ENCODE data around the gene SCGB3A2.

SCGB3A2 gene

GRCh38 chr5:147842869-147843268 lies 35.6 kb upstream of the SCGB3A2 start:
- no peak overlapping the region for H3K4me3 ChIP-seq (ENCODE audit: control insufficient read depth, low read depth, low read length)
- DNase-seq (ENCODE audit: low read depth) = no peak
- no peak for TF ChIP-seq CTCF (conservative IDR thresholded peaks at IDR 0.05; ENCODE audit: control insufficient read depth, insufficient read depth, low read depth, low read length)

DNA sequence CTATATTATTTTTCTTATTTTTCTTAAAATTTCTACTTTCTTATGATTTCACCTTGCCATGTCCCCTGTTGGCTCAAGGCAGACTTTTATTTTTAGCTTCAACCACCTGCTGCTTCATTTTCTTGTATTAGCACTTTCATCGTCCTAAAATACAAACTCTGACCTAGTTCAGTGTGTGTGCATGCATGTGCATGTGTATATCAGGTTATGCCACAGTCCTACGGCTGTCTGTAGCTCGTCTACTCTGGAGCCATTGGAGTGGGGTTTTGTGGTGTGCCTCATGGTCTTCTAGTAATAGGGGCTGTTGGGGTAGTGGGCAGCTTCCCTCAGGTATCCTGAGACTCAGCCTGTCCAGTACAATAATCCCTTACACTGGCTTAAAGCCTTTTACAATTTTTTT lies 33.7 kb upstream of the SCGB3A2 start:
- no peak for DNase-seq (ENCODE audit: low read depth)
- no peak overlapping the region for H3K4me3 ChIP-seq (ENCODE audit: control insufficient read depth, low read depth, low read length)
- no peak for TF ChIP-seq CTCF (conservative IDR thresholded peaks at IDR 0.05; ENCODE audit: control insufficient read depth, insufficient read depth, low read depth, low read length)

DNA sequence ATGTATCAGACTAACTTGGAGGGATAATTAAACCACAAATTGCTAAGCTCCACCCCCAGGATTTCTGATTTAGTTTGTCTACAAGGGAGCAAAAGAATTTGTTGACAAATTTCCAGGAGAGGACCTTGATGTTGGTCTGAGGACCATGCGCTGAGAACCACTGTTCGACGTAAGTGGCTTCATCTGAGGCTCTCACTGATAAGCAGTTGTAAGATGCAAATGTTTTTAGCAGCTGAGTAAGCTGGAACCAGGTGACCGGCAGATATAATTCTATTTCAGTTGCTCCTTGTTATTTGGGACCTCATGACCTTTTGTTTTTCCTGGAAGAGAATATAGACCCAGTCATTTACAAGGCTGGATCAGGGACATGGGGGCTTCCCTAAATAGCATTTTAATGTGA lies 32.9 kb upstream of the SCGB3A2 start:
- no peak for TF ChIP-seq CTCF (conservative IDR thresholded peaks at IDR 0.05; ENCODE audit: control insufficient read depth, insufficient read depth, low read depth, low read length)
- DNase-seq (ENCODE audit: low read depth) = no peak
- H3K4me3 ChIP-seq (ENCODE audit: control insufficient read depth, low read depth, low read length) = no peak overlapping the region

DNA sequence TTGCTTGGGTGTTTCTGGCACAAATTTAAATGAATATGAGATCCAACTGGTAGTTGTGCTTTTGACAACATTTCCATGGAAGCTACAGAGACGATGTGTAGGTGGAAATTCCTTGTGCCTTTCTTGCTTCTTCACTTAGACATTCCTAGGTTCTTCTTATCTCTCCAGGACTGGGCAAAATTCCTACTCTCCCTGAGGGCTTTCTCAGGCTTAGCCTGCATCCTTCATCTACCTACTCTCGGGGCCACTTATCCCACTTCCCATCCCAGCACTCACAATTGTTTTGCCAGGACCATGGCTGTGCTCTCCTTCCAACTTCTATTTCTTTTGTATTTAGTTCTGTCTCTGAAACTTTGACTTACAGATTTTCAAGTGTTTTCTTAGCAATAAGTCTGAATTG lies 29.3 kb upstream of the SCGB3A2 start:
- H3K4me3 ChIP-seq (ENCODE audit: control insufficient read depth, low read depth, low read length) = no peak overlapping the region
- no peak for TF ChIP-seq CTCF (conservative IDR thresholded peaks at IDR 0.05; ENCODE audit: control insufficient read depth, insufficient read depth, low read depth, low read length)
- no peak for DNase-seq (ENCODE audit: low read depth)

DNA sequence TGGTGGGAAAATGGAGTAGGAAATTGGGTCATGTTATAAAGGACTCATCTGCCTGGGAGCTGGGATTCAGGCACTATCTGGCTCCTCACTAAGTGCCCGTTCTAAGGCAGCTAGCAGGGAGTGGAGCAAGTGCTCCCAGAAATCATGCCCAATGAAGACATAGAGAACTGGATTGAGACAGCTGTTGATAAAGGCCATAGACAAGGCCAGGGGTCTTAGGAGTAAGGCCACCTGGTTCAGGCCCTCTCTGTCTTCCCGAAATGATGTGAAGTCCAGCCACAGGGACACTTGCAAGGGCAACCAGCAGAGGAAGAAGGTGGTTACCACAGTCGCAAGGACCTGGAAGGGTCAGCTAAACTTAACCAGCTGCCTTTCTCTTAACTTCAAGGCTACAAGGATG lies 26.9 kb upstream of the SCGB3A2 start:
- DNase-seq (ENCODE audit: low read depth) = no peak
- no peak for TF ChIP-seq CTCF (conservative IDR thresholded peaks at IDR 0.05; ENCODE audit: control insufficient read depth, insufficient read depth, low read depth, low read length)
- no peak overlapping the region for H3K4me3 ChIP-seq (ENCODE audit: control insufficient read depth, low read depth, low read length)

DNA sequence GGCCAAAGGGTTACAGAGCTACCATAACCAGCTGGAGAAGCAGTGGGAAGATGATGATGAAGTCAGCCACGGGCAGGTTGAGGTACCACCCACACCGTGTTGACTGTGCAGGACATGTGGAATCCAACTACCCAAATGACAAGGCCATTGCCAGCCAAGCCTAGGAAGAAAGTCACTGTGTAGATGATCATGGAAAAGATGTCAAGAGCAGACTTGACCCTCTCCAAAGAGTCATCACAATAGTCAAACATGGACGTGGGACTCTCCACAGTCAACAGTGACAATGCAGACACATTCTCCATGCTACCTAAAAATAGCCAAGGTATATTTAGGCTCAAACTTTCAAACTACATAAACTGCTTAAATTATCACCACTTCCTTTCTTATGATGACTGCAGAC lies 26.1 kb upstream of the SCGB3A2 start:
- H3K4me3 ChIP-seq (ENCODE audit: control insufficient read depth, low read depth, low read length) = no peak overlapping the region
- no peak for DNase-seq (ENCODE audit: low read depth)
- no peak for TF ChIP-seq CTCF (conservative IDR thresholded peaks at IDR 0.05; ENCODE audit: control insufficient read depth, insufficient read depth, low read depth, low read length)

DNA sequence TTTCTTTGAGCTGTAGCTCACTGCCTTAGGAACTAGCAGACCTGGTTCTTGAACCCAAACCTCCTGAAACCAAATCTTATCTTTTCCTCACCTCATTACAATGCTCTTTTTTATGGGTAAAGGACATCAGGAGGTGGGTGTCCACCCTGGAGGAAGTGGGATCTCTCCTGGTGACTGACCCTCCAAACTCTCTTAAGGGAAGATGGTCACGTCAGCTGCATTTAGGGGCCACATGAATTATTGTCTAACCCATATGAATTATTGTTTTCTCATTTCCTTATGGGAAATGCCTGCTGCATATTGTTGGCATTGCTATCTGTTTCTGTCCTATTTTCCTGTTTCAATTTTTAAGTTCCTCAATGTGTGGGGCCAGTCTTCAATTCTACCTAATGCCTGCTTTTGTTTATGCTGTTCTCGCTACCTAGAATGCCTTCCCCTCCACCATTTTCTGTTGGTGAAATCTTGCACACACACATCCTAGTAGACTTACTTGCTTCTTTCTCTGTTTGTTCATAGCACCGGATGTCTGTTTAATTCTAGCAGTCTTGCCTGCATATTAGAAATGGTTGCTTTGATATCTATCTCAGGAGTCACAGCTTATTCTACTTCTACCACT lies 25.0 kb upstream of the SCGB3A2 start:
- TF ChIP-seq CTCF (conservative IDR thresholded peaks at IDR 0.05; ENCODE audit: control insufficient read depth, insufficient read depth, low read depth, low read length) = no peak
- H3K4me3 ChIP-seq (ENCODE audit: control insufficient read depth, low read depth, low read length) = no peak overlapping the region
- DNase-seq (ENCODE audit: low read depth) = no peak
